GM19193 (cell line): Measurements from ENCODE around the gene FBXW7.

ENCODE experiments used
- POLR2A ChIP-seq: IDR thresholded peaks from 4 replicates; pipeline ENCODE4 v1.6.1; 2011; ENCODE audit not compliant: insufficient read depth, insufficient read length; ENCODE audit errors: extremely low read depth

Gene FBXW7, protein sequence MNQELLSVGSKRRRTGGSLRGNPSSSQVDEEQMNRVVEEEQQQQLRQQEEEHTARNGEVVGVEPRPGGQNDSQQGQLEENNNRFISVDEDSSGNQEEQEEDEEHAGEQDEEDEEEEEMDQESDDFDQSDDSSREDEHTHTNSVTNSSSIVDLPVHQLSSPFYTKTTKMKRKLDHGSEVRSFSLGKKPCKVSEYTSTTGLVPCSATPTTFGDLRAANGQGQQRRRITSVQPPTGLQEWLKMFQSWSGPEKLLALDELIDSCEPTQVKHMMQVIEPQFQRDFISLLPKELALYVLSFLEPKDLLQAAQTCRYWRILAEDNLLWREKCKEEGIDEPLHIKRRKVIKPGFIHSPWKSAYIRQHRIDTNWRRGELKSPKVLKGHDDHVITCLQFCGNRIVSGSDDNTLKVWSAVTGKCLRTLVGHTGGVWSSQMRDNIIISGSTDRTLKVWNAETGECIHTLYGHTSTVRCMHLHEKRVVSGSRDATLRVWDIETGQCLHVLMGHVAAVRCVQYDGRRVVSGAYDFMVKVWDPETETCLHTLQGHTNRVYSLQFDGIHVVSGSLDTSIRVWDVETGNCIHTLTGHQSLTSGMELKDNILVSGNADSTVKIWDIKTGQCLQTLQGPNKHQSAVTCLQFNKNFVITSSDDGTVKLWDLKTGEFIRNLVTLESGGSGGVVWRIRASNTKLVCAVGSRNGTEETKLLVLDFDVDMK

DNA sequence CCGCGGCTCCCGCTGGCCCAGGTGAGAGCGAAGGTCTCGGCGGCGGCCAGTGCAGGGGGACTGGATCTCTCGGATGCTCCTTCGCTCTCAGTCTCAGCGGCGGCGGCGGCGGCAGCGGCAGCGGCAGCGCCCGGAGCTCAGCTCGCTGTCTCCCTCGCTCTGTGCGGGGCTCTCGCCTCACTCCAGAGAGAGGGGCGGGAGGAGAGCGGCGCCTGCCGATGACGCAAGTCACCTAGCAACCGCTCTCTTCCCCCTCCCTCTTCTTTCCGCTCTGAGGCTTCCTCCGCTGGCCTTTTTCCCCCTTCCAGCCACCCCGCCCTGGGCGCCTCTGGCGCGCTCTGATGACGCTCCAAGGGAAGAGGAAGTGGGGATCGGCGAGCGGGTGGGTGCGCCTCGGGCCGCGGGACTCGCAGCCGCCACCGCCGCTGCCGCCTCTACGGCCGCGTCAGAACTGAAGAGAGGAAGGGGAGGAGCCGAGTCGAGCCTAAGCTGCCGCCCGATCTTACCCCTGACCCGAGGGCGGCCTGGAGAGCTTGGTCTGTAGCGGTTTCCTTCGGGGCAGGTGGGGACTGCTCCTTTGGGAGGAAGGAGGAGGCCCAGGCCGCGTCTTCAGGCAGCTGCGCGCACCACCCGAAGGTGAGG, at the start of gene FBXW7:
Gene FBXW7, minus strand, starts transcription at position 190 of the 642 bp plus-strand sequence. CDS start 124,289 bp downstream, outside the sequence.
- peak; percentile 81 for TF ChIP-seq POLR2A

DNA sequence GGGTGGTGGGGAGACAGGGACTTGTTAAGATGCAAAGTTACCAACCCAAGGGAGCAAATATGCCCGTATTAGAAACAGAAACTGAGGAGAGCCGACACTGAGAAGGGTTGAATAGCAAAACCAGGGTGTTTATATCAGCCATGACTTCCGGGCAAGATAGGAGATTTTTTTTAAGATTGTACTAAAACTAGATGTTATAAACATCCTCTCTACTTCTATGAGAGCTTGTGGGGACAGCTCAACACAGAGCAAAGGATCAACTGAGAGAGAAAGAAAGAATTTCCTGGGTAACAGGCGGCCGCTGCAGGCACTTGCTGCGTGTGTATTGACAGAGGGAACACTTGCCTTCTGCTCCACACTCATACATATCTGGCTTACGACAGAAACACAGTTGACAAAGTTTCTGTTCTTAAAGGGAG, 49.1 kb upstream of the FBXW7 start:
- peak; percentile 45 for TF ChIP-seq POLR2A

- TF ChIP-seq POLR2A: no peak
Measured at GRCh38 chr4:152581536-152582160, 45.8 kb upstream of the FBXW7 start.

GRCh38 chr4:152579916-152580315, 44.0 kb upstream of the FBXW7 start:
- TF ChIP-seq POLR2A: no peak

DNA sequence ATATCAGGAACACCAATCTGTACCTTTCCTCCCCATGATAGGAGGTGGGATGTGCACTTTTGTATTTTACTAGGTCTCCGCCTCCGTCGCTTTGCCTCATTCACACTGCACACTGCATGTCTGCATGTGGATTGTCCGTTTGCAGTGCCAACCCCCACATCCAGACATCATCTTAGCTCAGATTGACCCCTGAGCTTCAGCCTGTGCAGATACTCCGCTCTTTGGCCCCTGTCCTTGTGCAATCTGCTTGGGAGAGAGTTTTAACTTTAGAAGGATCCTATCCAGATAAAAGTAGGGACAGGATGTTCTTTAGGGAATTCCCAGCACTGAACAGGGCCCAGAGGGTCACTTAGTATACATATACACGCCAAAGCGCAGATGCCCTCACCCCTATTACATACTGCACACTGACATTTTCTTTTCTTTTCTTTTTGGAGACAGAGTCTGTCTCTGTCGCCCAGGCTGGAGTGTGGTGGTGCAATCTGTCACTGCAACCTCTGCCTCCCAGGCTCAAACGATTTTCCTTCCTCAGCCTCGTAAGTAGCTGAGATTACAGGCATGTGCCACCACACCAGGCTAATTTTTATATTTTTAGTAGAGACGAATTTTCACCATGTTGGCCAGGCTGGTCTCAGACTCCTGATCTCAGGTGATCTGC, 43.3 kb upstream of the FBXW7 start:
- TF ChIP-seq POLR2A: no peak

- TF ChIP-seq POLR2A: no peak
Measured at GRCh38 chr4:152578670-152579069, 42.8 kb upstream of the FBXW7 start.

- TF ChIP-seq POLR2A: no peak
Measured at GRCh38 chr4:152577708-152578396, 42.0 kb upstream of the FBXW7 start.

- TF ChIP-seq POLR2A: no peak
Measured at GRCh38 chr4:152575533-152575932, 39.6 kb upstream of the FBXW7 start.

- TF ChIP-seq POLR2A: no peak
Measured at GRCh38 chr4:152573861-152574260, 38.0 kb upstream of the FBXW7 start.

GRCh38 chr4:152572417-152573086, 36.7 kb upstream of the FBXW7 start:
- TF ChIP-seq POLR2A: no peak

GRCh38 chr4:152571770-152572169, 35.9 kb upstream of the FBXW7 start:
- TF ChIP-seq POLR2A: no peak

- no peak for TF ChIP-seq POLR2A
Measured at GRCh38 chr4:152571296-152571695, 35.4 kb upstream of the FBXW7 start.

- no peak for TF ChIP-seq POLR2A
Measured at GRCh38 chr4:152565333-152565732, 29.4 kb upstream of the FBXW7 start.
